Central memory CD4-positive, alpha-beta T cell (primary cell): ENCODE results near the gene PRIM1.
"Not testable (repeated sequence)": the region's sequence is repeated elsewhere in the genome, so short reads cannot be mapped to it uniquely, and the experiment has no call there.

ENCODE experiments used
- DNase-seq: peaks from one replicate; pipeline ENCODE4 v3.0.0; 2022

Gene PRIM1

DNA sequence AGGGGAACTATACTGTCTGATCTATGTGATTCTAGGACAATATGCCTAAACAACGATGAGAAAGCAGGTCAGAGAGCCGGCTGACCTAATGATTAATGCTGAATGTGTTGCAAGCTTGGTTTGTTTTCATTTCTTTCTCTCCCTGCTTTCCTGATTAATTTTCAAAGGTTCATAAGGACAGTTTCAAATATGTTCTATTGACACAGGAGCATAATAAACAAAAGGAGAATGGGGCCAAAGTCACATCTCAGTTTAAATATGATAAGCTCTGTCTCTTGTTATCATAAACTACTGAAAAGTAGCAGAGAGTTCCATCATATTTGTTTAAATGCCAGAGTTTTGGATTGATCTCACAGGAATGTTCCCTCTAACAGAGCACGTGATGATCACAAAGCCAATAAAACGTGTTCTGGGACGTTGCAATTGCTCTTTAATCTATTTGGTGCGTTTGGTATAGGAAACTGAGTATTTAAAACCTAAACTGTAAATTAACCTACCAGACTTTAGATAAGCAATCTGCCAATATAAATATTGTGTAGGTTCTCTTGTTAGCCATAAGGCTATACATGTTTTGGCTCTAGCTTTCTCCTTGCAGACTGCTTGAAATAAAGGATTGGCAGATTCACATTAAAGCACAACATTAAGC, 7.3 kb upstream of the PRIM1 start:
- DNase-seq, result no peak

DNA sequence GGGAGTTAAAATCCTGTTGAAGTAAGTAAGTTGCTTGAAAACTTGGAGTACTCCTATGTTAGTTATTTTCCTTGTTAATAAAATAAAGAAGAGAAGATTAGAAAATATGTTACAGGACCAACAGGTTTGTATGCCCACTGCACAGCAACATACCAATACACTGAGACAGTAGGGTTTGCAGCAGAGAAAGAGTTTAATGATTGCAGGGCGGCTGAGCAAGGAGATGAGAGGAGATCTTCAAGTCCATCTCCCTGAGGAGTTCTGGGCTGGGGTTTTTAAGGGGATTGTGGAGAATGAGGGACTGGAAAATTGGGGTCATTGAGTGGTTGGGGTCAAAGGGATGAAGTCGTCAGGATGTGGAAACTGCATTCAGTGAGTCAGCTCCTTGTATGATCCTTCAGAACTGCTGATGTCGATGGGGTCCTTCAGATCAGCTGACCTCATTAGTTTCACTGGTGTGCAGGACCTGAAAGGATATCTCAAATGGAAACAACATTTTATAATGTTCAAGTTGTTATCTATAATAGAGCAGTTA, 6.7 kb upstream of the PRIM1 start:
- no peak for DNase-seq

DNA sequence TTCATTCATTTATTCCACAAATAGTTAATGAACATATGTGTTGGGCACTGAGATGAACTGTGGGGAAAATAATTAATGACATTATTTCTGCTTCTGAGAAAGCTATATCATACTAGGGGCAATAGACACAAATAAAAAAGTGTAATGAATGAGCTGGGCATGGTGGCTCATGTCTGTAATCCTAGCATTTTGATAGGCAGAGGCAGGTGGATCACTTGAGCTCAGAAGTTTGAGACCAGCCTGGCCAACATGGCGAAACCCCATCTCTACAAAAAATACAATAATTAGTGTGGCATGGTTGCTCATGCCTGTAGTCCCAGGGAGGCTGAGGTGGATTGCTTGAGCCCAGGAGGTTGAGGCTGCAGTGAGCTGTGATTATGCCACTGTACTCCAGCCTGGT, 5.8 kb upstream of the PRIM1 start:
- not testable (repeated sequence) for DNase-seq

DNA sequence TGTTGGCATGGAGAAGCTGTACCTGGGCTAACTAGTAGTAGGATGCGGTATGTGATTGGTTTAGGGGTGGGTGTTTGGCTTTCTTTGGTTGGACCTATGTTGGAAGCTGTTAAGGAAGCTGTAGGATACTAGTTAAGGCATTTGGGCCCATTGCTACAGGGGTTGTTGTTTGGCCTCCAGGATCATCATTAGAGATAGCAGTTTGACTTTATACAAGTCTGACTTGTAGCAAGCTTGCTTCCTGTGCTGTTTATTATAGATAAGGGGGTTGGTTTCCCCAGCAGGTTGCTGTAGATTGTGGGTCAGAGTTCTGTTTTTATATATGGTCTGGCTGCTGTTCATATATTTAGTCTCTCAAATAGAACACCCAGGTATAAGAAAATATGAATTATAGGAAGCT, 1.4 kb upstream of the PRIM1 start:
- no peak for DNase-seq

DNA sequence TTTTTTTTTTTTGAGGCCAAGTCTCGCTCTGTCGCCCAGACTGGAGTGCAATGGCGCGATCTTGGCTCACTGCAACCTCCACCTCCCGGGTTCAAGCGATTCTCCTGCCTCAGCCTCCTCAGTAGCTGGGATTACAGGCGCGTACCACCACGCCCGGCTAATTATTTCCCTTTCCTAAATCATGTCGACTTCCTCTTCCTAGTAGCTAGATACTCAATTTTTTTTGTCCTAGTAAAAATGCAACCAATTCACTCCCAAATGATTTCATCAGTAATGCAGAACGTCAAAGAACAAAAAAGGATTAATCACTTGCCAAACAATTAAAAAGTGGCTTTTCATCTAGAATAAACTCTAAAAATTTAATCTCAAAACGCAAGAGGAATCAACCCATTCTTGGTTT, 1.5 kb downstream of the PRIM1 start:
- DNase-seq, result not testable (repeated sequence)

DNA sequence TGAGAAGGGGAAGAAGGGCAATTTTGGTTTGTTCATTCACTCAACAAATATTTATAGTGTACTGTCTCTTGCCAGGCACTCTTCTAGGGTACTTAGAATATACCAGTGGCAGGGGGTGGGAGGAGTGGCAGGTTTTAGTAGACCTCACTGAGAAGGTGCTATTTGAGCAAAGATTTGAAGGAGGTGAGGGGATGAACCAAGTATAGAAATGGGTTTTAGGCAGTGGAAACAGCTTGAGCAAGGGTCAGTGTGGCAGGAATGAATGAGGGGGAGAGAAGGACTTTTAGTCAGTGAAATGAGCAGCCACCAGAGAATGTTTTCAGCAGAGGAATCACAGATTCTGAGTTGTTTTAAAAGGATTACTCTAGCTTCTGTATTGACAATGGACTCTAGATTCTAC, 2.3 kb downstream of the PRIM1 start:
- no peak for DNase-seq

DNA sequence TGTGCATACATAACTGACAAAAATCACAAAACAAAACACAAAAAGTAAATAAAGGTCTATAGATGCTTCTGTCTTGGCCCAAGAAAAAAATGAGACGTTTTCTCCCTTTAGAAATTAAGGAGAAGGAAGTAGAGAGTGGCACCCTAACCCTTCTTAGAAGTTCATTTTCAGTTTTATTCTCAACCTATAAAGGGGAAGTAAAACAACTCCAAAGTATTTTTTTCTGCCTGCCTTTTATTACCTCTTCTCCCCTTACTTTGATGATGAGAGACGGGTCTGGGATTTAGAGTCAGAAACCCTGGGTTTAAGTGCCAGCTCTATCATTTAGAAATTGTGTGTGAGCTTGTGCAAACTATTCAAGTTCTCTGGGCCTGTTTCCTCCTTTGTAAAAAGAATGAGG, 2.8 kb downstream of the PRIM1 start:
- DNase-seq, result no peak

DNA sequence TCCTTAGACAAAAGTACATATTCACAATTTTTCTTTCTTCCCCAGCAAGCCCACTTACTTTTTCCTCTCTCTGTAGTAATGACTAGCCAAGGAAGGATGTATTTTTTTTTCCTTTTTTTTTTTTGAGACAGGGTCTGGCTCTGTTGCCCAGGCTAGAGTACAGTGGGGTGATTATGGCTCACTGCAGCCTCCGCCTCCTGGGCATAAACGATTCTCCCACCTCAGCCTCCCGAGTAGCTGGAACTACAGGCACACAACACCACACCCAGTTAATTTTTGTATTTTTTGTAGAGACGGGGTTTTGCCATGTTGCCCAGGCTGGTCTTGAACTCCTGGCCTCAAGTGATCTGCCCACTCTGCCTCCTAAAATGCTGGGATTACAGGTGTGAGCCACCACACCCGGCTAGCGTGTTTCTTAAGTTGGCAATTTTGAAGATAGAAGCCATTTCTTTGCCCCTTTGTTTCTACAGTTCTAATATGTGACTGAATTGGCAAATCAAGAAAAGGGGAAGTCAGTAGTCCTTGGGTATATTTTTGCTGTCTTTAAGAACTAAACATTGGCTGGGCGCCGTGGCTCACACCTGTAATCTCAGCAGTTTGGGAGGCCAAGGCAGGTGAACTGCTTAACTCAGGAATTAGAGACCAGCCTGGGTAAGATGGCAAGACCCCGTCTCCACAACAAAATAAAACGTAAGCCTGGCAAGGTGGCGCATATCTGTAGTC, 23.8 kb downstream of the PRIM1 start:
- DNase-seq, result no peak

DNA sequence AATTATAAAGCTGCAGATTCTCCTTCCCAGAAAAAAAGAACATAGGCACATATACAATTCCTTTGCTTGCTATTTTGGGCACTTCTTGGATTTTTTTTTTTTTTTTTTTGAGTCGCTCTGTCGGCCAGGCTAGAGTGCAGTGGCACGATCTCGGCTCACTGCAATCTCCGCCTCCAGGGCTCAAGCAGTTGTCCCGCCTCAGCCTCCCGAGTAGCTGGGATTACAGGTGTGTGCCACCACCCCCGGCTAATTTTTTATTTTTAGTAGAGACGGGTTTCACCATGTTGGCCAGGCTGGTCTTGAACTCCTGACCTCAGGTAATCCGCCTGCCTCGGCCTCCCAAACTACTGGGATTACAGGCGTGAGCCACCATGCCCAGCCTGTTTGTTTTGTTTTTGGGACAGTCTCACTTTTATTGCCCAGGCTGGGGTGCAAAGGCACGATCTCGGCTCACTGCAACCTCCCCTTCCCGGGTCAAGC, 25.9 kb downstream of the PRIM1 start:
- not testable (repeated sequence) for DNase-seq

DNA sequence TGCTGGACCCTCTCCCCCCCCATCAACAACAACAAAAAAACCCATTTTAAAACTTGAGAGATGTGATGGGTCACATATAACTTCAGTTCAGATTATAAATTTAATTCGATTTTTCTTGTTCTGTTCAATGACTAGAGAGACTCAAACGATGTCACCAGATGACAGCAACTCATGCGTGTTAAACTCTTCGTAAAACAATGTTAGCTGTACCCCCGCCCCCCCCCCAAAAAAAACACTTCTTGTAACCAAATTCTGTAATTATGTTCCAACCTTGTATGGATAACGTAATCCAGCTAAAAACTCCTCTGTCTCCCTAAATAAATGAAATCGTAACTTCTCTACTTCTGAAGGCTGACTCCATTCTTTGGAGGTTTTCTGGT, 26.4 kb downstream of the PRIM1 start:
- DNase-seq, result no peak

DNA sequence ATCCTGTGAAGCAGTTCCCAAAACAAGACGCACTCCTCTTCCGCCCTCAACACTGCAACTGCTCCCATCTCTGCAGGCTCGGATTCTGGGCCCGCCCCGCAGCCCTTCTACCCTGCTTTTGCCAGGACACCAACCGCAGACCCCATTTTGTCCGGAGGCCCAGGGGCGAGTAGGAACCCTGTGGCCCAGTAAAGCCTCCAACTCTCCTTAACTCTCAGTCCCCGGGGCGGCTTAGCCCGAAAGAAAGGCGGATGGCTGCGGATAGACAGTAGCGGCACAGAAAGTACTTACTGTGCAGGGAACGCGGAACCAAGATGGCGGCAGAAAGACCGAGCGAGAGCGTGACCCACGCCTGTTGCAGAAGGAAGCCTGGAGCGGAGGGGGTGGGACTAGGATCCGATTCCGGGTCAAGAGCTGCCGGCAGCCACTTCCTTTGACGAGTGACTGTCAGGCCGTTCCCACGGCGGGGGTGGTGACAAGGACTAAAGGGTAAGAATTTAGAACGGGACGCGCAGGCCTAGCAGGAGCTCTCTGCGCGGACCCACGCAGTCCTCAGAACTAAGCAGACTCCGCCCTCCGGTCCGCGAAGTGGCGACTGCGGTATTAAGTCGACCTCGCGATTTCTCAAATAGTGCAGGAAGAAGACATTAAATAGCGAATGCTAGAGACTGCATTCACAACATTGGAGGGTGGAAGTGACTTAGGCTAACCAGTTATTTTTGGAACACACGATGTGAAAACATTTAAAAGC, 27.0 kb downstream of the PRIM1 start, which contains the start of gene NACA:
NACA (minus strand) TSS at position 328 of the 751 bp plus-strand sequence. CDS start 778 bp downstream, outside the sequence.
- DNase-seq, result peak; percentile 97

DNA sequence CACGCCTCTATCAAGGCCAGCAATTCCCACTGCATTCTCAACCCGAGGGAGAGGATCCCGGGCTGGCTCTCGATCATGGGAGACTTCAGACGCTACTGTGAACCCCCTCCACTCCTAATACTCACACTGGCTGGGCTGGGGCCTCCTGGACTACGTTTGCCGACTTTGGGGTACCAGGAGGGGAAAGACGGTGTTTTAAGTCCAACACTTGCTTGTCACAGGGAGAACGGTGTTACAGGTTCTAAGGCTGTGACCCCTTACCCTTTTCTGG, 27.5 kb downstream of the PRIM1 start:
- DNase-seq, result no peak

DNA sequence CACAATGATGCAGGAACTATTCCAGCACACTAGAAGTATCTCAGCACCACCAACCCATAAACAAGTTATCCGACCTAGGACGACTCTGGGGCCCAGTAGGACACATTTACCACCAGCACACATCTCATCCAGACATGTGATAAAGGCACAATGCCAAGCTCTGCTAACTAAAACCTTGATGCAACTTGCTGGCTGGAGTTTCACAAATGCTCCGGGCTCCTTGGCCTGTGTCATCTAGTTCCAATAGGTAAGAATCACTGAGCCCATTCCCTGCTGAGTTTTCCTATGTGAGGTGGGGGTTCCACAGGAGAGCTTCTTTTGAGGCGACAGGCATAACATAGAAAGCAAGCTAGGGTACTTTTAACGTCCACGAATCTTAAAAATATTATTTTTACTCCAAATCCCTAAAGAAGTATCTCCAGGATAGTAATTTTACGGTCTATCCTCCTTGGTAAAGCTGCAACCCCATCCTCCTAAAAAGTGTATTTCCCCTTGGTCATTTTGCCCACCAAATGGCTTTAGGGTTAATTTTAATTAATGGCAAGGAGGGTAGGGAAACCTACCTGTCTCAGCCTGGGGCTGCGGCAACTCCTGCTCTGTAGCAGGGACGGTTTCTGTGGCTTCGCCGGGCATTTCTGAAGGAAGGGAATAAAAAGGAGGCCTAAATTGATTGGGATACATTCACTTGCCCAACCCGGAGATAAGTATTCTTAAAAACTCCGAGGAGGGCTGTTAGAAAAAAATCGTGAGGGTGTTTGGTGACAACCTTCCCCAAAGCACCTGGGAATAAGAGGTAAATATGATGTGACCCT, 28.0 kb downstream of the PRIM1 start:
- DNase-seq, result peak; percentile 8

DNA sequence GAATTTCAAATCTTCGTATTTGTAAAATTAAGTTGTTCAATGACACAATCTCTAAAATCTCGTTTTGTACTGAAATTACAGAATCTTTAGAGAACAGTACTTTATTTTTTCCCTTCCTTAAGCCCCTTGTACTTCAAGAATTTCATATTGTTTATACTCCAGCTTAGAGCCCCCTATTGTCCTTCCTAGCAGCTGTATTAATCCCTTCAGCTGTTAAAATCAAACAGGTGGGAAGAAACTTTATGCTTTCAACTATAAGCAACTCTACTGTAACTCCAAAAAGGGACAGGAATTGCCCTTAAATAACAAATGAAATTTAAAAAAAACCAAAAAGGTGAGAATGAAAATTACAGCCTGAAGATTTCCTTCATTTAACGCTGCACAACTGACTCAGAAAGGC, 28.8 kb downstream of the PRIM1 start:
- DNase-seq, result no peak

DNA sequence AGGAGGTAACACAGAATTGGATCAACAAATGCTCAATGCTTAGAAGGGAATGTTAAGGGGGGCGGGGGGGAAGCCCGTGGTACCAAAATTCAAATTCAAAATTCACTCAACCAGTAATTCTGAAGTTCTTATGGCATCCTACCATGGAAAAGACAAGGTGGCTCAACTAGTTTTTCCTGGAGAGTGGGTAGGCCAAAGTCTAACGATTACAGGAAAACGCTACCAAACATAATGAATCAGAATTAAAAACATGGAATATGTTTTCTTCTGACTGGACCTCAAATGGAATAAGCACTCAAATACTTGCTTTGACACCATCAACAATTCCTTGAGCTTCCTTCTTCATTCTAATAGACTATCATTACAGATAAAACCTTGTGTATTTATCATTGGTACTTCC, 29.3 kb downstream of the PRIM1 start:
- DNase-seq, result no peak

DNA sequence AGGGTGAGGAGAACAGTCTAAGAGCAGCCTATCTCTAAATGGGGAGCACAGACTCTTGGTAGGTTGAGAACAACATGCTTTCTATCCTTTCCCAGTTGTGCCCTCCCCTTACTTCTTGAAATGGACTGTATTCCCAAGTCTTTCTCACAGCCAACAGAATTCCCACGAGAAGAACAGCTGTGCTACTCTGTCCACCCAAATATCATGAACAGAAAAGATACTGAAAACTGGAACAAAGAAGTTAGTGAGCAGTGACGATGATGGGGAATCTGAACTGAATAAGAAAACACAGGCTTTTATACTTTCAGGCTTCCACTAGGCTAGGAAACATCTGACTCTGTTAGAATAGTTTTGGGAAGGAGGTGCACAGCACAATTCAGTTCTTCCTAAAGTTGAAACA, 30.4 kb downstream of the PRIM1 start:
- DNase-seq, result no peak

DNA sequence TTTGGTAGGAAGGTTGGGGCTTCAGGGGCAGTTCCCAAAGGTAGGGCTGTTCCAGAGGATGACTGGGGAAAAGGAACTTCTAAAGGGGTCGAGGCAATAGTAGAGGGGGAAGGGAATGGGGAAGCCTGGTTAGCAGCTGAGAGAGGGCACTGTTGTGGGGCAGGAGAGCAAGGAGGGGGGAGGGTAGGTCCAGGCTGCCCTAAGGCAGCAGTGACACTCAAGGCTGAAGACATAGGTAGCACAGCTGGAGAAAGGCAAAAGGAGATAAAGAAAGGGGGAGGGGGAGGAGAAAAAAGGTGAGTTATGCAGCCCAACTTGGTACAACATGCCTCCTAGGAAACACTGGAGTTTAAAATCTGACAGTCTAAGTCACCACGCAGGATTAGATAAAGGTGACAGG, 30.9 kb downstream of the PRIM1 start:
- no peak for DNase-seq

DNA sequence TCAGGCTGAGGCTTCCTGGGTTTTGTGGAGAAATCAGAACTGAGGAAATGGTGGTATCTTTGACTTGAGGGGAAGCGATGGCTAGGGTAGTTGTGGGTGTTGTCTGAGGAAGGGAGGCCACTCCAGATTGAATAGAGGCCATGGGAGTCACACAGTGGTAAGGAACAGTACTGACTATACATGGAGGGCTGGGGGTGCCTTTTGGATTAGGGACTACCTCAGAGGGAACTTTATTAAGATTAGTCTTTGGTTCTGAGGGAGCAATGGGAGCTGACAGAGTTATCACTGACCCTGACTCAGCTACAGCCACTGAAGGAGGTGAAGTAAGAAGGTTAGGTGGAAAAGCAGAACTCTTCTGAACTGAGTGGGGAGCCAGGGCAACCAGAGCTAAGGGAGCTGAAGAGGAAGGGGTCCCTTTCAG, 31.4 kb downstream of the PRIM1 start:
- no peak for DNase-seq

DNA sequence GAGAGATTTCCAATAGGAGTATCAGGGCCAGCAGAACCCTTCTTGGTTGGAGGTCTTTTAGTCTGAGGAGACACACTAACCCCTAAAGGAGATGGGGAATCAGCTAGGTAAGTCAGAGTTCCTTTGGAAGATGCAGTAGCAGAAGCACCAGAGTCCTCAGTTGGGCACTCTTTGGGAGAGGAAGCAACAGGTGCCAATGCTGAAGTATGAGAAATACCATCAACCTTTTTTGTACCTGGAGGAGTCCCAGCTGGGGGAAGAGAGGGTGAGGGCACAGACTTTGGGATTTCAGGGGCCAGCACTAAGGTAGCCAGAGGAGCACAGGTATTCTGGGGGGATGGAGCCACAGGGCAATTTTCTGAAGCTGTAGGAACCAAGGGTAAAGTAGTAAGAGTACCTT, 33.1 kb downstream of the PRIM1 start:
- DNase-seq, result no peak

DNA sequence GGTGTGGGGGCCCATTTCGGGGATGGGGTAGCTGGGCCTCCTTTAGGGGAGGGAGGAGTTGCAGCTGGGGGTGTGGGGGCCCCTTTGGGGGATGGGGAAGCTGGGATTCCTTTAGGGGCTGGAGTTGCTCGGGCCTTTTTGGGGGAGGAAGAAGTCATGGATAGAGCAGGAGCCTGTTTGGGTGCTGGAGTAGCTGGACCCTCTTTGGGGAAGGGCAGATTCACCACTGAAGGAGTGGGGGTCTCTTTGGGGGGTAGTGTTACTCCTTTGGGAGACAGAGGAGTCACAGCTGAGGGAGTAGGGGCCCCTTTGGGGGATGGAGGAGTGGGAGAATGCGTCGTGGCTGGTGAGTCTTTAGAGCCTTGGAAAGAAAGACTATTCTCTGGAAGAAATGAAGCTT, 33.5 kb downstream of the PRIM1 start:
- no peak for DNase-seq

DNA sequence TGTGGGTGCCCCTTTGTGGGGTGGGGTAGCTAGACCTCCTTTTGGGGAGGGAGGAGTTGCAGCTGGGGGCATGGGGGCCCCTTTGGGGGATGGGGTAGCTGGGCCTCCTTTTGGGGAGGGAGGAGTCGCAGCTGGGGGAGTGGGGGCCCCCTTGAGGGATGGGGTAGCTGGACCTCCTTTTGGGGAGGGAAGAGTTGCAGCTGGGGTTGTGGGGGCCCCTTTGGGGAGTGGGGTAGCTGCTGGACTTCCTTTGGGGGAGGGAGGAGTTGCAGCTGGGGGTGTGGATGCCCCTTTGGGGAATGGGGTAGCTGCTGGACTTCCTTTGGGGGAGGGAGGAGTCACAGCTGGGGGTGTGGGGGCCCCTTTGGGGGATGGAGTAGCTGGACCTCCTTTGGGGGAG, 34.0 kb downstream of the PRIM1 start:
- no peak for DNase-seq

DNA sequence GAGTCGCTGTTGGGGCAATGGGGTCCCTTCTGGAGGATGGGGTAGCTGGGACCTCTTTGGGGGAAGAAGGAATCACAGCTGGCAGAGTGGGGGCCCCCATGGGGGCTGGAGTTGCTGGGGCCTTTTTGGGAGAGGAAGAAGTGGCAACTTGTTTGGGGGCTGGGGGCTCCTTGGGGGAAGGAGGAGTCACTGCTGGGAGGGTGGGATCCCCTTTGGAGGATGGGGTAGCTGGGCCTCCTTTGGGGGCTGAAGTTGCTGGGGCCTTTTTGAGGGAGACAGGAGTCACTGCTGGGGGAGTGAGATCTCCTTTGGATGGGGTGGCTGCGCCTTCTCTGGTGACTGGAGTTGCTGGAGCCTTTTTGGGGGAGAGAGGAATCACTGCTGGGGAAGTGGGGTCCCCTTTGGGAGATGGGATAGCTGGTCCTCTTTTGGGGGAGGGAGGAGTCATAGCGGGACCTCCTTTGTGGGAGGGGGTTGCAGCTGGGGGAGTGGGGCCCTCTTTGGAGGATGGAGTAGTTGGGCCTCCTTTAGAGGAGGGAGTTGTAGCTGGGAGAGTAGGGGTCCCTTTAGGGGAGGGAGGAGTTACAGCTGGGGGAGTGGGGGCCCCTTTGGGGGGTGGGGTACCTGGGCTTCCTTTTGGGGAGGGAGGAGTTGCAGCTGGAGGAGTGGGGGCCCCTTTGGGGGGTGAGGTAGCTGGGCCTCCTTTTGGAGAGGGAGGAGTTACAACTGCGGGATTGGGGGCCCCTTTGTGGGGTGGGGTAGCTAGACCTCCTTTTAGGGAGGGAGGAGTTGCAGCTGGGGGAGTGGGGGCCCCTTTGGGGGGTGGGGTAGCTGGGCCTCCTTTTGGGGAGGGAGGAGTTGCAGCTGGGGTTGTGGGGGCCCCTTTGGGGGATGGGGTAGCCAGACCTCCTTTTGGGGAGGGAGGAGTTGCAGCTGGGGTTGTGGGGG, 34.9 kb downstream of the PRIM1 start:
- DNase-seq, result no peak
